K562 (cell line): ENCODE results near the gene CARD10.

ENCODE experiments used
- EZH2 ChIP-seq: IDR thresholded peaks from 2 replicates; pipeline ENCODE4 v1.6.1; 2012; ENCODE audit warnings: low read depth, mild to moderate bottlenecking, inconsistent platforms, low read length, borderline replicate concordance
- POLR2A ChIP-seq: fragments of 450-650 bp; conservative IDR thresholded peaks from 2 replicates; pipeline ENCODE4 v1.6.1; 2016
- TAF1 ChIP-seq: IDR thresholded peaks from 2 replicates; pipeline ENCODE4 v1.6.1; 2011; ENCODE audit warnings: mild to moderate bottlenecking, low read length, moderate library complexity; ENCODE audit not compliant: insufficient read depth, control insufficient read depth, severe bottlenecking; ENCODE audit errors: extremely low read depth
- ZFX ChIP-seq: sonication (generic); formaldehyde crosslinking; IDR thresholded peaks from 2 replicates; pipeline ENCODE4 v1.8.0; 2022; ENCODE audit warnings: mild to moderate bottlenecking, missing genetic modification reagents, moderate library complexity
- TF ChIP-seq, protein P1 (sequence below): fragments of 250-450 bp; sonication (Bioruptor Pico); IDR thresholded peaks from 2 replicates; pipeline ENCODE4 v1.4.0; 2020; ENCODE audit warnings: mild to moderate bottlenecking, moderate library complexity

DNA sequence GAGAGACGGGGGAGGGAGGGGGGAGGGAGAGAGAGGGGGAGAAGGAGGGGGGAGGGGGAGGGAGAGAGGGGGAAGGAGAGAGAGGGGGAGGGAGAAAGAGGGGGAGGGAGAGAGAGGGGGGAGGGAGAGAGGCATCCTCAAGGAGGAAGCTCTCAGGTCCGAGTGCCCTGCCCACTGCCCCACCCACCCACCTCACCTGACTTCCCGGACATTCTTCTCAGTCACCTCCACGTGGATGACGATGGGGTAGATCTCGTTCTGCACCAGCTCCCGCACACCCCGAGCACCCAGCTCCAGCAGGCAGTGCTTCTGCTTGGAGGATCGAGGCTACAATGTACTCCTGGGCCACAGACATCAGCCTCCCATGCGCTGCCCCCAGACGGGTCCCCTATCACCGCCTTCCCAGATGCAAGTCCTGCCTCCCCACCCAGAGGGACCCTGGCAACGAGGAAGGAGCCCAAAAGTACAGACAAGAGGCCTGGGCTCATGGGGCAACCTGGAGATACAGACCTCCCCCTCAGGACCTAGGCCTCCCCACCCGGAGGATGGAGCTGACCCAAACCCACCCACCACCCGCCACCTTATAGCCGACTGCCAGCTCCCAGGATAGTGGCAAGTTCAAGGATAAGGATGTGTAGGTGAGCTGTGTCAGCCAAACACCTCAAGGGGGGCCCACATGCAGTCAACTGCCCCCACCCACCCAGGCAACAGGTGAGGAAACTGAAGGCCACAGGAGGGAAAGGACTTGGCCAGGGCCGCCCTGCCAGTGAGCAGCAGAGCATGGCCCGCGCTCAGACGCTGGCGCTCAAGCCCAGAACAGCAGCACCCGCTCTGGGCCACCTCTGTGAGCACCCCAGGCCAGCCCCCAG is 27.4 kb downstream of the CARD10 start:
- no peak for TF ChIP-seq POLR2A
- TF ChIP-seq, protein P1, sequence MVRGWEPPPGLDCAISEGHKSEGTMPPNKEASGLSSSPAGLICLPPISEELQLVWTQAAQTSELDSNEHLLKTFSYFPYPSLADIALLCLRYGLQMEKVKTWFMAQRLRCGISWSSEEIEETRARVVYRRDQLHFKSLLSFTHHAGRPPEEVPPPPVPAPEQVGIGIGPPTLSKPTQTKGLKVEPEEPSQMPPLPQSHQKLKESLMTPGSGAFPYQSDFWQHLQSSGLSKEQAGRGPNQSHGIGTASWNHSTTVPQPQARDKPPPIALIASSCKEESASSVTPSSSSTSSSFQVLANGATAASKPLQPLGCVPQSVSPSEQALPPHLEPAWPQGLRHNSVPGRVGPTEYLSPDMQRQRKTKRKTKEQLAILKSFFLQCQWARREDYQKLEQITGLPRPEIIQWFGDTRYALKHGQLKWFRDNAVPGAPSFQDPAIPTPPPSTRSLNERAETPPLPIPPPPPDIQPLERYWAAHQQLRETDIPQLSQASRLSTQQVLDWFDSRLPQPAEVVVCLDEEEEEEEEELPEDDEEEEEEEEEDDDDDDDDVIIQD (CRISPR knock-in tag), result no peak
- no peak for TF ChIP-seq TAF1
- TF ChIP-seq EZH2, result no peak
- TF ChIP-seq ZFX (CRISPR knock-in tag), result no peak
